Measurements from ENCODE around the gene DISC1.

DNA sequence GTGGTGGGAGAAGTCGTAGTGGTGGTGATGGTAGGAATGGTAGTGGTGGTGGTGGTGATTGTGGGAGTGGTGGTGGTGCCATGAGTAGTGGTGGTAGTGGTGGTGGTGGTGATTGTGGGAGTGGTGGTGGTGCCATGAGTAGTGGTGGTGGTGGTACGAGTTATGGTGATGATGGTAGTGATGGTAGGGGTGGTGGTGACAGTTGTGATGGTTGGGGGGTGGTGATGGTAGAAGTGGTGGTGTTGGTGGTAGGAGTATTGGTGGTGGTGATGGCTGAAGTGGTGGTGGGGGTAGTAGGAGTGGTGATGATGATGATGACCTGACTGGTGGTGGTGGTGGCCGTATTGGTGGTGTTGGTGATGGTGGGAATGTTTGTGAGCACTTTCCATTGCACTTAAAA, 107.1 kb downstream of the DISC1 start:
- TF ChIP-seq, protein P1, sequence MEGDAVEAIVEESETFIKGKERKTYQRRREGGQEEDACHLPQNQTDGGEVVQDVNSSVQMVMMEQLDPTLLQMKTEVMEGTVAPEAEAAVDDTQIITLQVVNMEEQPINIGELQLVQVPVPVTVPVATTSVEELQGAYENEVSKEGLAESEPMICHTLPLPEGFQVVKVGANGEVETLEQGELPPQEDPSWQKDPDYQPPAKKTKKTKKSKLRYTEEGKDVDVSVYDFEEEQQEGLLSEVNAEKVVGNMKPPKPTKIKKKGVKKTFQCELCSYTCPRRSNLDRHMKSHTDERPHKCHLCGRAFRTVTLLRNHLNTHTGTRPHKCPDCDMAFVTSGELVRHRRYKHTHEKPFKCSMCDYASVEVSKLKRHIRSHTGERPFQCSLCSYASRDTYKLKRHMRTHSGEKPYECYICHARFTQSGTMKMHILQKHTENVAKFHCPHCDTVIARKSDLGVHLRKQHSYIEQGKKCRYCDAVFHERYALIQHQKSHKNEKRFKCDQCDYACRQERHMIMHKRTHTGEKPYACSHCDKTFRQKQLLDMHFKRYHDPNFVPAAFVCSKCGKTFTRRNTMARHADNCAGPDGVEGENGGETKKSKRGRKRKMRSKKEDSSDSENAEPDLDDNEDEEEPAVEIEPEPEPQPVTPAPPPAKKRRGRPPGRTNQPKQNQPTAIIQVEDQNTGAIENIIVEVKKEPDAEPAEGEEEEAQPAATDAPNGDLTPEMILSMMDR (IDR thresholded peaks at IDR 0.05): no peak
- no peak for TF ChIP-seq POLR2AphosphoS5 (IDR thresholded peaks at IDR 0.05)
